MV-4-11 (cell line): ENCODE data around the gene POU5F1.
"Not testable (repeated sequence)": the region's sequence is repeated elsewhere in the genome, so short reads cannot be mapped to it uniquely, and the experiment has no call there.

Experiments
- DNase-seq: peaks from one replicate; lab custom pipeline; 2025; lab: John Stamatoyannopoulos, UW

POU5F1 gene

DNA sequence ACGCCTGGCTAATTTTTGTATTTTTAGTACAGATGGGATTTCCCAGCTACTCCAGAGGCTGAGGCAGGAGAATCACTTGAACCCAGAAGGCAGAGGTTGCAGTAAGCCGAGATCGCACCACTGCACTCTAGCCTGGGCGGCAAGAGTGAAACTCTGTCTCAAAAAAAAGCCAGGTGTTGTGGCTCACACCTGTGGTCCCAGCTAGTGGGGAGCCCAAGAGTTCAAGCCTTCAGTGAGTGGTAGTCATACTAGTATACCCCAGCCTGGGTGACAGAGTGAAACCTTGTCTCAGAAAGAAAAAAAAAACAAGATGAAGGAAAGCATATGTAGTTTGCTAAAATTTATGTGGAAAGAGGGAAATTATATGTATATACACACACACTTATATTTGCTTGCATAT lies 20.0 kb upstream of the POU5F1 start:
- DNase-seq = no peak

DNA sequence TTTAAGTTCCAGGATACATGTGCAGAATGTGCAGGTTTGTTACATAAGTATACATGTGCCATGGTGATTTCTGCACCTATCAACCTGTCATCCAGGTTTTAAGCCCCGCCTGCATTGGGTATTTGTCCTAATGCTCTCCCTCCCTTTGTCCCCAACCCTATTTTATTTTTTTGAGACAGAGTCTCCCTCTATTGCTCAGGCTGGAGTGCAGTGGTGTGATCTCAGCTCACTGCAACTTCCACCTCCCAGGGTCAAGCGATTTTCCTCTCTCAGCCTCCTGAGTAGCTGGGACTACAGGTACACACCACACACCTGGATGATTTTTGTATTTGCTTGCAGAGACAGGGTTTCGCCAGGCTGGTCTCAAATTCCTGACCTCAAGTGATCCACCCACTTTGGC lies 18.7 kb upstream of the POU5F1 start:
- not testable (repeated sequence) for DNase-seq

DNA sequence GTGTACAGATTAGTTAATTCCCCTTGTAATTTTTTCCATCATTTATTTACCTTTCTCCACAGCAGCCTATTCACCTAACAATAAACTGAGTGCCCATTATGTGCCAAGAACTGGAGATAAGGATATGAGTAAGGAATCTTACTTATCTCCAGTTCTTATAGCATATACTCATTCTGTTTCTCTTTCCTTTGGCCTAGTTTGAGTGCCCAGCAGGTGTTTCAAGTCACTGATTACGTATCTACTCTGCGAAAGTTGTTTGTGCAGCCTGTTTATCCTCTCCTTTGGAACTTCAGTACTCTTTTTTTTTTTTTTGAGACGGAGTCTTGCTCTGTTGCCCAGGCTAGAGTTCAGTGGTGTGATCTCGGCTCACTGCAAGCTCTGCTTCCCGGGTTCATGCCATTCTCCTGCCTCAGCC lies 17.3 kb upstream of the POU5F1 start:
- DNase-seq = no peak

DNA sequence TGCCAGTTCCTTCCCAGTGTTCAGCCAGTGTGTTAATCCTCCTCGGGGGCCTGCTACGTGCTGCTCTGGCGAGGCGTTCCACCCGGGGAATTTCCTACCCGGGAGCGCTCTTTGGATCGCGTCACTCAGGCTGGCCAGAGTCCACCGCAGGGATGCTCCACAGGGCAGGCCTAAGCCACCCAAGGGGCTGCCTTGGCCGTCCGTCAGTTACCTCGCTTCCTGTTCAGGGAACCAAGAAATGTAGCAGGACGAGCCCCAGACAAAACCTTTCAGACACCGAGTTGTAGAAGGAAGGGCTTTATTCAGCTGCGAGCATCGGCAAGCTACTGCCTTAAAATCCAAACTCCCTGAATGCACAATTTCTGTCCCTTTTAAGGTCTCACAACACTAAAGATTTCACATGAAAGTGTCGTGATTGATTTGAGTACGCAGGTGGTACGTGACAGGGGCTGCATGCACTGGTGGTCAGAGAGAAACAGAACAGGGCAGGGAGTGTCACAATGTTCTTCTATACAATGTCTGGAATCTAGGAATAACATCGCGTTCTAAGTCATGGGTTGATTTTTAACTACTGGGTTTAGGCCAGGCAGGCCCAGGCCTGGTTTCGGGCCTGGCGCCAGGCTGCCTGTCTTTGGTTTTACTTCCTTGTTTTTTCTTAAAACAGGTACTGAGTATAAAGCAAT lies 15.7 kb upstream of the POU5F1 start:
- no peak for DNase-seq

DNA sequence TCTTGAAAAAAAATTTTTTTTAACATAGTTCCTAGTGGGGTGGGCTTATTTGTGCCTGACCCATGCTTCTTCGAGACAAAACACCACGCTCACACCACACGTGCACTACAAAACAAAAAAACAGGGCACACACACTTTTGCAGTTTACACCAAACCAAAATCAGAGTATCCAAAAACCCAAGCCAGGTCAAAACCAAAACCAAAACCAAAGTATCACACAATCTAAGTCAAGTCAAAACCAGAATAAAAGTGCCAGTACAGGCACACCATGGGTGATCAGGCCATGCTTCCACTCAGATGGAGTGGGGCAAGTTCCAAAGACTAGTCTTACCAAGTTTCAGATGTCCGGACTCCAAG lies 15.2 kb upstream of the POU5F1 start:
- DNase-seq = not testable (repeated sequence)

DNA sequence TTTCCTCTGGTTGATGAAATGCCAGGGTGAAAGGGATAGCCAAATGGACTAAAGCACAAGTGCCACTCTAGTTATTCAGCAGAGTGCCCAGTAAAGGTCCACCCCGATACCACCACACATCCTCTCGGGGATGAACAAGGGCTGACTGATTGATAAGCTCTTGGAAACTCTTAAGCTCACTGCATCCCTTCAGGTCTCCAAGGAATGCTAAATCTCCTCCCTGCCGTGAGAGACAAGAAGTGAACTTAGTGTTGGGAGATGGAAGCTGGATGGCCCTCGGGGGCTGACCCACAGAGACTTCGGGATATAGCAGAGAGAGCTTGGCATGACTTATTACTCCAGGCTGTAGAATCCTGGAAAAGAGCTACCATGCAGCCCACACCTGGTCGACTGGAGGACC lies 13.4 kb upstream of the POU5F1 start:
- not testable (repeated sequence) for DNase-seq

- not testable (repeated sequence) for DNase-seq
These were observed 12.8 kb upstream of the POU5F1 start for GRCh38 chr6:31183287-31183686.

DNA sequence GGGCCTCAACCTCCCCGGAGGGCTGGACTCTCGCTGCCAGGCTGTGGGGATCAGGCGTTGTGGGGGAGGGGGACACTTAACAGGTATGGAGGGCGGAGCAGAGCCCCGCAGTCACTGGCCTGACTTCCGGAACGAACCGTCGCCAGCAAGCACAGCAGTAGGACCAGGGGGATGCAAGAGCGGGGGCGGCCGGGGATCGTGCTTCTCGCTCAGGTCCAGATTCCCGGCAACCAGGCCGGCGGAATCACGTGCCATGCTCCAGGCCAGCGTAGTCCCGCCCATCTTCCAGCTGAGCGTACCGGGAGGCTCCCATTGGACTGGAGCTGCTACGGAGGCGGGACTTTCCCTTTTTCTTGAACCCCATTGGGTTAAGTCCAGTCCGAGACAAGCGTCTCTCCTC lies 10.0 kb upstream of the POU5F1 start:
- no peak for DNase-seq

DNA sequence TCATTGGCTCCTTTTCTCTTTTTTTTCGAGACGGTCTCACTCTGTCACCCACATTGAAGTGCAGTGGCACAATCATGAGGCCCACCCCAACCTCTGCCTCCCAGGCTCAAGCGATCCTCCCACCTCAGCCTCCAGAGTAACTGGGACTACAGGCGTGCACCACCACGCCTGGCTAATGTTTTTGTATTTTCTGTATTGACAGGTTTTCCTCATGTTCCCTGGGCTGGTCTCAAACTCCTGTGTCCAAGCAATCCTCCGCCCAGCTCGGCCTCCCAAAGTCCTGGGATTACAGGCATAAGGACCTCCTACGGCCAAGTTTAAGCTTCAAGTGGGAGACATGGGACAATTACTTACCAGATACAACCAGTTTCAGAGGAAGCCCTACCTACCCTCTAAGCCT lies 9.4 kb upstream of the POU5F1 start:
- no peak for DNase-seq

- DNase-seq = no peak
These were observed 8.5 kb upstream of the POU5F1 start for GRCh38 chr6:31179042-31179386.

- no peak for DNase-seq
These were observed 7.9 kb upstream of the POU5F1 start for GRCh38 chr6:31178143-31179041.

- DNase-seq = no peak
These were observed 5.5 kb upstream of the POU5F1 start for GRCh38 chr6:31175971-31176370.

- DNase-seq = no peak
These were observed 3.9 kb upstream of the POU5F1 start for GRCh38 chr6:31174378-31174777.

GRCh38 chr6:31173406-31173805 lies 2.9 kb upstream of the POU5F1 start:
- DNase-seq = no peak

DNA sequence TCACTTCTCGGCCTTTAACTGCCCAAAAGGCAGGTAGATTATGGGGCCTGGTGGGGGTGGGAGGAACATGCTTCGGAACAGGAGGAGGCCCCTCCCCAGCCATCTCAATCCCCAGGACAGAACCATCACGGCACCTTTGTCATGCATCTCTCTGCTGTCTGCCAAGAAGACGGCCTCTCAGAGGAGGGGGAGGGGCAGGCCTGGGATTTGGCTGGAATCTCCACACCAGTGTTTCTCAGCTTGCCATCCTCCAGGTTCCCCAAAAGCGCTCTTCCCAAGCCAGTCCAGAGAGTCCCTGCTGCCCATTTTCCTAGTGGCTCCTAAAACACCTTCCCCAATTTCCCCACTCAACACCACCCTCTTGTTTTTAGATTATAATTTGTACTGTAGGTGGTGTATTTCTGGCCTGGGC lies 2.5 kb upstream of the POU5F1 start:
- no peak for DNase-seq

GRCh38 chr6:31171931-31172905 lies 1.7 kb upstream of the POU5F1 start:
- no peak for DNase-seq

DNA sequence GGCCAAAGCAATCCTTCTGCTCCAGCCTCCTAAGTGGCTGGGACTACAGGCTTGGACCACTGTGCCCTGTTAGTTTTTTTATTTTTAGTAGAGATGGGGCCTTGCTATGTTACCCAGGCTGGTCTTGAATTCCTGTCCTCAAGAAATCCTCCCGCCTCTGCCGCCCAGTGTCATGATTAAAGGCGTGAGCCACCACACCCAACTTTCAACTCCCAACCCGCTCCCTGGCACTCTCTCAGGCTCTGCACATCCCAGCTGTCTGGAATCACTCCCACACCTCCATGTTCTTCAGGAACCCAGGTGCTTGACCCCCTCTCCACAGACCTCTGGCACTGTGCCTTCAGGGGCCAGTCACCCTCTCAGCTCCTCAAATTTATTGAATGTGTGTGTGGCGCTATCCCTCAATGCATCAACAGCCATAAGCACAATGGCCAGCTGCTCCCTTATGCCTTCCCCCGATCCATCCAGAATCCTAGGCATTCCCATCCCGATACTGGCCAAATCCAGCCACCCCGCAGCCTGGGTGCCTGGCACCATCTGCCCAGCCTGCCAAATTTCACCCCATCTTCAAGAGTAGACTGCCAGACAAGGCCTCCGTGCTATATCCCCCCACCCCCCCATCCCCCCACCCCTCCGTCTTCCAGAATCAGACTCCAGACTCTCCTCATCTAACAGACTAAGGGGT lies 647 bp upstream of the POU5F1 start:
- no peak for DNase-seq

- DNase-seq = not testable (repeated sequence)
These were observed 453 bp downstream of the POU5F1 start for GRCh38 chr6:31169858-31170599.

GRCh38 chr6:31169123-31169857 lies 1.2 kb downstream of the POU5F1 start:
- no peak for DNase-seq

GRCh38 chr6:31168606-31169005 lies 1.9 kb downstream of the POU5F1 start:
- no peak for DNase-seq
